ENCODE measurements around the gene RNU4-1. TPM values are rescaled to one million over a fixed set of nuclear protein-coding genes. Genes with fewer than 3 reads are reported as not detected.
A peak's percentile ranks its signal among the peaks of the same experiment; 100 is the strongest.

RNU4-1 gene
- total and polyA plus RNA-seq, 9 of the 15 experiments (the other 6 are each of a cell fraction or from before 2014, with no cell fraction given): under 0.01 to 19,719 (median 3,563) TPM; not detected in 4

- no peak for TF ChIP-seq ZNF431 (CRISPR knock-in tag; IDR thresholded peaks at IDR 0.05)
- TF ChIP-seq ZNF133 (CRISPR knock-in tag; IDR thresholded peaks at IDR 0.05): no peak
- TF ChIP-seq L3MBTL2 (IDR thresholded peaks at IDR 0.05): no peak
- TF ChIP-seq PHF21A (IDR thresholded peaks at IDR 0.05; ENCODE audit: borderline replicate concordance, low read depth): no peak
- TF ChIP-seq MXD1 (CRISPR knock-in tag; IDR thresholded peaks at IDR 0.05; ENCODE audit: borderline replicate concordance, poor library complexity, severe bottlenecking): no peak
- TF ChIP-seq EHMT2 (IDR thresholded peaks at IDR 0.05): no peak
Observed at GRCh38 chr12:120331390-120331789, 38.4 kb upstream of the RNU4-1 start (continued).

DNA sequence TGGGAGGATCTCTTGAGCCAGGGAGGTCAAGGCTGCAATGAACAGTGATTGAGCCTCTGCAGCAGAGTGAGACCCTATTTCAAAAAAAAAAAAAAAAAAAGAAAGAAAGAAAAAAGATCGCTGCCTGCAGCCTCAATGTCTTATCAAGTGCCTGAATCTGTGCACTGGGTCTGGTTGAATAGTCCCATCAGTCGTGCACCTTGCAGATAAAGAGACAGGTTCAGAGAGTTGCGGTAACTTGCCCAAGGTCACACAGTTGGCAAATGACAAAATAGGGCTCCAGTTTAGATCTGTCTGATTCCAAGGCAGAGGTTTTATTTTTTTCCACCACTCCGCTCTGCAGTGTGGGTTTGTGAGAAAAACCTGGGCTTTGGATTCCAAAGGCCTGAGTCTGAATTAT is 35.2 kb upstream of the RNU4-1 start:
- H3K36me3 ChIP-seq (ENCODE audit: control insufficient read depth, insufficient read depth, low read length): no peaks in the 10 kb centered on the region
- H3K4me1 ChIP-seq (replicated peaks in 1 of 2; ENCODE audit: control insufficient read depth in 2 of 2, insufficient read depth in 2 of 2, low read length in 2 of 2): peaks cover 0 to 5% of the 10 kb centered on the region in 2 experiments; a peak in 3 of 5 replicates
- H3K9me1 ChIP-seq (ENCODE audit: control insufficient read depth, insufficient read depth, low read length): no peaks in the 10 kb centered on the region
- no peaks in the 10 kb centered on the region for H3K9me3 ChIP-seq (replicated peaks; ENCODE audit: control insufficient read depth, insufficient read depth, low read depth, low read length)
- in situ Hi-C loops (cut with MboI) (loop anchor here (10.0 to 25.0 kb wide), 2 partner anchors 107 to 334 kb away; partner anchors contain the start of gene COX6A1), intact Hi-C loops (cut with micrococcal nuclease) (loop anchor here (5.0 to 10.0 kb wide), 2 partner anchors 254 to 317 kb away; partner anchors contain the start of genes CABP1 and POP5)
- no peak overlapping the region for H3K27ac ChIP-seq (ENCODE audit: extremely low read depth, low read depth, low read length)
- ATAC-seq (no peak), DNase-seq (ENCODE audit: extremely low read depth in 1 of 4, low spot score in 3 of 4) (no peak), FAIRE-seq (no peak)
- no peak overlapping the region for H3K4me2 ChIP-seq (ENCODE audit: insufficient read depth, low read length)
- 4% methylated on average over 3 of the region's 4 CpGs for WGBS (ENCODE audit: insufficient coverage, low coverage, missing lambda C conversion rate)
- H3K27me3 ChIP-seq (ENCODE audit: control insufficient read depth in 2 of 2, insufficient read depth in 2 of 2, low read length in 2 of 2): peaks cover 20% of the 10 kb centered on the region in 2 experiments; a peak in 3 of 5 replicates
- no peak overlapping the region for H2AFZ ChIP-seq (ENCODE audit: low read depth, low read length)
- H4K20me1 ChIP-seq (replicated peaks; ENCODE audit: control insufficient read depth, insufficient read depth, low read length): peaks cover 5% of the 10 kb centered on the region; the same call in 1 of the 2 replicates
- no peak overlapping the region for H3K4me3 ChIP-seq
- POLR2A ChIA-PET: no interaction called here
- CTCF ChIA-PET (ENCODE audit: low intra/inter-chr PET ratio): no interaction called here
- no peaks in the 10 kb centered on the region for H3K79me2 ChIP-seq (ENCODE audit: control insufficient read depth, insufficient read depth, low read length)
- no peak overlapping the region for H3K9ac ChIP-seq (ENCODE audit: insufficient read depth in 1 of 2, low read depth in 2 of 2, low read length in 2 of 2)
- TF ChIP-seq CBFA2T3 (IDR thresholded peaks at IDR 0.05) (peak; percentile 62), KDM2B (CRISPR knock-in tag; IDR thresholded peaks at IDR 0.05) (no peak), RCOR1 (IDR thresholded peaks at IDR 0.05; ENCODE audit: borderline replicate concordance in 1 of 2, low read depth in 2 of 2, low read length in 2 of 2) (0 out of 4 replicates have a peak, but pooled peaks of 1 of the 2 experiments have one; percentile 19), ZFP36 (IDR thresholded peaks at IDR 0.05; ENCODE audit: low read depth, low read length, partially characterized antibody) (peak; percentile 47), DPF2 (IDR thresholded peaks at IDR 0.05) (0 out of 2 replicates have a peak, but pooled peaks have one; percentile 18), AFF1 (IDR thresholded peaks at IDR 0.05; ENCODE audit: low read depth in 1 of 2, partially characterized antibody in 2 of 2) (no peak), ZNF224 (CRISPR knock-in tag; IDR thresholded peaks at IDR 0.05) (no peak), ADNP (tag; IDR thresholded peaks at IDR 0.05) (0 out of 2 replicates have a peak, but pooled peaks have one; percentile 40), MITF (IDR thresholded peaks at IDR 0.05) (no peak), TAL1 (IDR thresholded peaks at IDR 0.05) (peak; percentile 46), RBM25 (IDR thresholded peaks at IDR 0.05; ENCODE audit: low read depth, low read length, severe bottlenecking) (peak; percentile 35)
- BruUV-seq (replicated peaks): no TSS peak
